Measurements from ENCODE around the gene CNKSR2. TPM values are rescaled to one million over a fixed set of nuclear protein-coding genes. Genes with fewer than 3 reads are reported as not detected.

The CNKSR2 gene
- total RNA-seq, 1 experiment from 2014 or later: not detected

- ChIA-PET POLR2A (no interaction called here), RAD21 (ENCODE audit: low non-redundant PET in 1 of 2, low total read pairs in 2 of 2, uncharacterized antibody in 2 of 2, unreplicated experiment in 2 of 2) (no interaction called here), CTCF (no interaction called here)
- Histone ChIP-seq H3K27me3 (ENCODE audit: insufficient read depth, low read length) (no peaks in the 10 kb centered on the region), H3K4me3 (replicated peaks in 1 of 2; ENCODE audit: low read depth in 1 of 2, low read length in 2 of 2) (no peak overlapping the region), H2AFZ (ENCODE audit: low read depth, low read length, poor library complexity, severe bottlenecking) (no peak overlapping the region), H3K4me1 (ENCODE audit: control insufficient read depth in 1 of 2, insufficient read depth in 2 of 2, low read length in 2 of 2) (no peaks in the 10 kb centered on the region), H3K9me2 (ENCODE audit: insufficient read depth) (no peaks in the 10 kb centered on the region), H3K9me3 (ENCODE audit: control insufficient read depth in 1 of 2, insufficient read depth in 1 of 2, low read depth in 1 of 2, low read length in 2 of 2) (no peaks in the 10 kb centered on the region), H3K9ac (ENCODE audit: low read length) (no peak overlapping the region), H3K4me2 (ENCODE audit: low read length) (no peak overlapping the region), H3K27ac (ENCODE audit: low read depth, low read length) (no peak overlapping the region), H3K79me2 (ENCODE audit: insufficient read depth, low read length) (no peaks in the 10 kb centered on the region), H4K20me1 (ENCODE audit: insufficient read depth) (no peaks in the 10 kb centered on the region), H3K36me3 (ENCODE audit: control insufficient read depth in 1 of 2, insufficient read depth in 2 of 2, low read length in 2 of 2) (no peaks in the 10 kb centered on the region)
- TF ChIP-seq ZBTB33 (IDR thresholded peaks at IDR 0.05; ENCODE audit: extremely low read depth, insufficient replicate concordance, low read length) (no peak), SIN3A (IDR thresholded peaks at IDR 0.05; ENCODE audit: low read depth) (no peak), SRF (IDR thresholded peaks at IDR 0.05; ENCODE audit: low read depth) (no peak), ATF3 (IDR thresholded peaks at IDR 0.05) (no peak), ELF1 (IDR thresholded peaks at IDR 0.05; ENCODE audit: borderline replicate concordance, low read depth) (no peak), POLR2A (IDR thresholded peaks at IDR 0.05; ENCODE audit: borderline replicate concordance, extremely low read depth, insufficient read depth, insufficient read length) (no peak), EZH2 (IDR thresholded peaks at IDR 0.05) (no peak), ZNF274 (IDR thresholded peaks at IDR 0.05; ENCODE audit: low read depth, low read length) (no peak), TCF7L2 (IDR thresholded peaks at IDR 0.05; ENCODE audit: borderline replicate concordance, extremely low read depth, insufficient read depth, insufficient read length) (no peak), FOSL1 (IDR thresholded peaks at IDR 0.05; ENCODE audit: low read depth) (no peak), POLR2AphosphoS5 (IDR thresholded peaks at IDR 0.05; ENCODE audit: low read depth, low read length) (no peak), RAD21 (IDR thresholded peaks at IDR 0.05; ENCODE audit: low read depth) (no peak), CBX3 (IDR thresholded peaks at IDR 0.05; ENCODE audit: low read depth) (no peak), SP1 (IDR thresholded peaks at IDR 0.05; ENCODE audit: low read depth) (no peak), EZH2phosphoT487 (IDR thresholded peaks at IDR 0.05; ENCODE audit: borderline replicate concordance) (no peak)
- intact Hi-C loops (cut with micrococcal nuclease): no loop called here
- BruUV-seq (replicated peaks): no TSS peak
- ATAC-seq: no peak
- DNase-seq (ENCODE audit: low read depth, low spot score): no peak
These were observed 301.7 kb downstream of the CNKSR2 start for GRCh38 chrX:21675931-21676330.

Measured in HCT116 (cell line).